Heart left ventricle (tissue), 16 donors: Measurements from ENCODE around the gene C11orf68. TPM values are rescaled to one million over a fixed set of nuclear protein-coding genes. Genes with fewer than 3 reads are reported as not detected.

Experiments used
- ATAC-seq, 4 donors: fragments of 200-7000 bp; cut with Tn5 transposase; one replicate each; pipeline ENCODE4 v1.9.1; 2020 to 2022; ENCODE audit warnings: moderate library complexity in 4 of 4, mild to moderate bottlenecking in 3 of 4, moderate number of reproducible peaks in 1 of 4
- DNase-seq, 5 donors: peaks; one replicate each; pipeline ENCODE4 v3.0.0-alpha.2; 2020
- H3K27ac ChIP-seq, 12 donors: fragments of 200-600 bp; sonication (generic) in 4 of 12; one replicate each; pipeline versions ENCODE4 v1.5.0 to v1.8.0; 2016 to 2022; ENCODE audit warnings: mild to moderate bottlenecking in 2 of 12
- H3K27me3 ChIP-seq, 9 donors: fragments of 200-600 bp; sonication (generic) in 2 of 9; one replicate each; pipeline versions ENCODE4 v1.5.1 to v1.8.0; 2016 to 2022; ENCODE audit warnings: mild to moderate bottlenecking in 3 of 9
- H3K36me3 ChIP-seq, 9 donors: fragments of 200-600 bp; sonication (generic) in 2 of 9; one replicate each; pipeline versions ENCODE4 v1.5.0 to v1.8.0; 2018 to 2022; ENCODE audit warnings: mild to moderate bottlenecking in 2 of 9
- H3K4me1 ChIP-seq, 12 donors: fragments of 200-600 bp; sonication (generic) in 4 of 12; one replicate each; pipeline versions ENCODE4 v1.5.0 to v1.8.0; 2016 to 2022; ENCODE audit warnings: mild to moderate bottlenecking in 3 of 12
- H3K4me3 ChIP-seq, 12 donors: fragments of 200-600 bp; sonication (generic) in 4 of 12; one replicate each; pipeline versions ENCODE4 v1.5.0 to v1.8.0; 2017 to 2022; ENCODE audit warnings: mild to moderate bottlenecking in 9 of 12, moderate library complexity in 4 of 12
- H3K9me3 ChIP-seq, 12 donors: fragments of 200-600 bp; sonication (generic) in 4 of 12; one replicate each; pipeline versions ENCODE4 v1.5.0 to v1.8.0; 2016 to 2022; ENCODE audit warnings: mild to moderate bottlenecking in 1 of 12
- POLR2A ChIP-seq, 2 donors: fragments of 450-650 bp; IDR thresholded peaks; one replicate each; pipeline ENCODE4 v1.6.1; 2017; ENCODE audit warnings: antibody characterized with exemption in 2 of 2, mild to moderate bottlenecking in 2 of 2, moderate library complexity in 2 of 2
- WGBS, 4 donors: extraction: QIAGEN DNeasy Blood & Tissue Kit in 2 of 4; methylation state at CpG; one replicate each; pipeline versions ENCODE4 v1.1.5 to v1.1.7; 2013 to 2018; 5-methylcytosine and 5-hydroxymethylcytosine counted together
- intact Hi-C, 10 donors: fragments of 100-400 bp; cut with DNase I; formaldehyde crosslinking; loops; one replicate each; pipeline versions ENCODE4 v1.11.1 to v1.14.2; 2022
- polyA plus RNA-seq, 2 donors: library from polyadenylated mRNA; stranded (reverse); fragments of 200-250 nt; gene quantifications; one replicate each; pipeline ENCODE4 v1.2.3, GENCODE V29; 2013
- total RNA-seq, 9 donors: library from RNA; depleted of rRNA in 2 of 9; stranded (reverse); fragments of >200 nt in 2 of 9; fragmentation: NEBNext Ultra II Directional in 3 of 9; extraction: Animal tissue kit (Norgen Biotek cat#: 25700) in 3 of 9; gene quantifications; one replicate each; pipeline versions ENCODE4 v1.1.0 to v1.2.4, GENCODE V29; 2016 to 2023
- TF ChIP-seq, protein P1 (sequence below), 12 donors: fragments of 200-600 bp; sonication (generic) in 4 of 12; IDR thresholded peaks; one replicate each; pipeline versions ENCODE4 v1.5.0 to v1.8.0; 2018 to 2022; ENCODE audit warnings: antibody characterized with exemption in 12 of 12, mild to moderate bottlenecking in 5 of 12
- donor health status: ischemic (EF 13 %, LVEDD 7.1; RV severe dilation, severe dysfunction).
- donor health status: healthy with polysubstance abuse.
- donor health status: DM: no; HTN: yes; CAD: no.
- donor health status: DM: no; HTN: no; CAD: no.
- donor health status: ischemic (EF 25% LVEDD 6.9; RV normal size, moderate dysfunction).
- donor health status: ischemic (EF 25% LVEDD 5.7; RV mildly dilated, moderate dysfunction).
- donor health status: healthy.
- donor health status: DM: yes; HTN: yes; CAD: no.
- donor health status: ischemic (EF 35%, LVEDD 5.7; RV mildly dilated, moderate dysfunction).
- donor health status: nonischemic (EF 11% LVEDD 7.7; RV severe dilation, severe dysfunction).
- donor health status: DM: yes; HTN: yes; CAD: no.
- donor health status: PGD.
- donor health status: ischemic (EF 29% LVEDD 5.4; RV normal size, mild dysfunction).
- donor health status: nonischemic (EF 23%, LVEDD 6.1; RV moderate dilation, normal function).

Gene C11orf68
- total and polyA plus RNA-seq, 11 donors = 17.0 to 49.0 (median 39.5) TPM

DNA sequence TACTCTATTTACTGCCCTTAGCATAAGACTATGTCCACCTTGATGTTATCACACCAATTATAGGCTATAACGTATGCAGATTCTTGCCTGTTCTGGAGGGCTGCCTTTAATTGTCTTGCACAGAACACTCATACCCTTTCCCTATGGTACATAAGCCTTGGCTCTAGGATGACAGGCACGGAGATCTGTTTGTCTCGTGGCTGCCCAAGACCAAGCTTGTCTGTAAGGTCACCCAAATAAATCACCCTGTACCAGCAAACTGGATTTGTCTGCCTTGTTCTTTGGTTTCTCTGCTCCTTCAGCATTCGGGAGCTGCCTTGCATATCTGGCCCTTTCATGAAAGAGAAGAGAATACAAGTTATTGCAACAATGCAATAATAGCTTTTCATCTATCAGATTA is 18.9 kb upstream of the C11orf68 start:
- Histone ChIP-seq H3K27me3 (peaks cover 0 to 28% (median 4%) of the 10 kb centered on the region in 9 donors), H3K4me3 (no peak overlapping the region), H3K4me1 (peaks cover 0 to 19% (median 0%) of the 10 kb centered on the region in 12 donors), H3K27ac (no peak overlapping the region), H3K36me3 (no peaks in the 10 kb centered on the region), H3K9me3 (no peaks in the 10 kb centered on the region)
- TF ChIP-seq, protein P1, sequence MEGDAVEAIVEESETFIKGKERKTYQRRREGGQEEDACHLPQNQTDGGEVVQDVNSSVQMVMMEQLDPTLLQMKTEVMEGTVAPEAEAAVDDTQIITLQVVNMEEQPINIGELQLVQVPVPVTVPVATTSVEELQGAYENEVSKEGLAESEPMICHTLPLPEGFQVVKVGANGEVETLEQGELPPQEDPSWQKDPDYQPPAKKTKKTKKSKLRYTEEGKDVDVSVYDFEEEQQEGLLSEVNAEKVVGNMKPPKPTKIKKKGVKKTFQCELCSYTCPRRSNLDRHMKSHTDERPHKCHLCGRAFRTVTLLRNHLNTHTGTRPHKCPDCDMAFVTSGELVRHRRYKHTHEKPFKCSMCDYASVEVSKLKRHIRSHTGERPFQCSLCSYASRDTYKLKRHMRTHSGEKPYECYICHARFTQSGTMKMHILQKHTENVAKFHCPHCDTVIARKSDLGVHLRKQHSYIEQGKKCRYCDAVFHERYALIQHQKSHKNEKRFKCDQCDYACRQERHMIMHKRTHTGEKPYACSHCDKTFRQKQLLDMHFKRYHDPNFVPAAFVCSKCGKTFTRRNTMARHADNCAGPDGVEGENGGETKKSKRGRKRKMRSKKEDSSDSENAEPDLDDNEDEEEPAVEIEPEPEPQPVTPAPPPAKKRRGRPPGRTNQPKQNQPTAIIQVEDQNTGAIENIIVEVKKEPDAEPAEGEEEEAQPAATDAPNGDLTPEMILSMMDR (IDR thresholded peaks at IDR 0.05) = no peak
- no peak for TF ChIP-seq POLR2A (IDR thresholded peaks at IDR 0.05)
- WGBS, 4 donors = 48 to 73% (median 56%) methylated on average over 4 of the region's 4 CpGs
- ATAC-seq (no peak), DNase-seq (no peak)
- intact Hi-C loops = no loop called here

DNA sequence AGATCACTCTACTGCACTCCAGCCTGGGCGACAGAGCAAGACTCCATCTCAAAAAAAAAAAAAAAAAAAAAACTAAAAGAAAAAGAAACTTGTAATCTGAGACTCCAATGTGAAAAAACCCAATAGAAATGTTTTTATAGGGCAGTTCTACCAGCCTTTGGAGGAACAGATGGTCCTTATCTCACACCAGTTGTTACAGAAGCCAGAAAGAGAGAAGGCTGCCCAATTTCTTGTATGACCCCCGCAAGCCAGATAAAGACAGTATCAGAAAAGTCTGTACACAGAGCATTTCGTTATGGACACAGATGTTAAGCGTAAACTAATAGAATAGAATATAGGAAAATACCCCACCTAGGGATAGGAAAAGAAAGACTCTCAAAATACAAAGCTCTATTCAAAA is 15.2 kb upstream of the C11orf68 start:
- peaks cover 0 to 23% (median 0%) of the 10 kb centered on the region in 9 donors for H3K27me3 ChIP-seq
- no peaks in the 10 kb centered on the region for H3K9me3 ChIP-seq
- H3K36me3 ChIP-seq = no peaks in the 10 kb centered on the region
- DNase-seq (no peak), ATAC-seq (no peak)
- TF ChIP-seq POLR2A (IDR thresholded peaks at IDR 0.05) = no peak
- TF ChIP-seq, protein P1 (IDR thresholded peaks at IDR 0.05) = no peak
- intact Hi-C loops = no loop called here
- peaks cover 0 to 1% (median 0%) of the 10 kb centered on the region in 12 donors for H3K4me1 ChIP-seq
- H3K4me3 ChIP-seq = no peak overlapping the region
- no peak overlapping the region for H3K27ac ChIP-seq
- 48 to 59% (median 53%) methylated on average over 4 of the region's 4 CpGs for WGBS, 4 donors

DNA sequence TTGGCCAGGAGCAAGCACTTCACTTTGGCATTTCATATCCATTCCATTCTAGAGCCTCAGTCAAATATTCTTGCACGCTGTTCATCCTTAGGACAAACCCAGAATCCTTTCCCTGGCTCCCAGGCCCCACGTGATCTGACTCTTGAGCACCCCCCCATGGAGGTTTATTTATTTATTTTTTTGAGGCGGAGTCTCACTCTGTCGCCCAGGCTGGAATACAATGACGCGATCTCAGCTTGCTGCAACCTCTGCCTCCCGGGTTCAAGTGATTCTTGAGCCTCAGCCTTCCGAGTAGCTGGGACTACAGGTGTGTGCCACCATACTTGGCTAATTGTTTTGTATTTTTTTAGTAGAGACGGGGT is 13.7 kb upstream of the C11orf68 start:
- Histone ChIP-seq H3K27ac (no peak overlapping the region), H3K36me3 (no peaks in the 10 kb centered on the region), H3K9me3 (no peaks in the 10 kb centered on the region), H3K4me3 (no peak overlapping the region), H3K4me1 (peaks cover 0 to 14% (median 0%) of the 10 kb centered on the region in 12 donors), H3K27me3 (peaks cover 0 to 17% (median 0%) of the 10 kb centered on the region in 9 donors)
- no peak for DNase-seq
- no peak for TF ChIP-seq POLR2A (IDR thresholded peaks at IDR 0.05)
- TF ChIP-seq, protein P1 (IDR thresholded peaks at IDR 0.05) = no peak
- 29 to 40% (median 37%) methylated on average over 9 of the region's 9 CpGs for whole genome bisulfite sequencing, 4 donors
- intact Hi-C loops = no loop called here
- ATAC-seq = no peak

DNA sequence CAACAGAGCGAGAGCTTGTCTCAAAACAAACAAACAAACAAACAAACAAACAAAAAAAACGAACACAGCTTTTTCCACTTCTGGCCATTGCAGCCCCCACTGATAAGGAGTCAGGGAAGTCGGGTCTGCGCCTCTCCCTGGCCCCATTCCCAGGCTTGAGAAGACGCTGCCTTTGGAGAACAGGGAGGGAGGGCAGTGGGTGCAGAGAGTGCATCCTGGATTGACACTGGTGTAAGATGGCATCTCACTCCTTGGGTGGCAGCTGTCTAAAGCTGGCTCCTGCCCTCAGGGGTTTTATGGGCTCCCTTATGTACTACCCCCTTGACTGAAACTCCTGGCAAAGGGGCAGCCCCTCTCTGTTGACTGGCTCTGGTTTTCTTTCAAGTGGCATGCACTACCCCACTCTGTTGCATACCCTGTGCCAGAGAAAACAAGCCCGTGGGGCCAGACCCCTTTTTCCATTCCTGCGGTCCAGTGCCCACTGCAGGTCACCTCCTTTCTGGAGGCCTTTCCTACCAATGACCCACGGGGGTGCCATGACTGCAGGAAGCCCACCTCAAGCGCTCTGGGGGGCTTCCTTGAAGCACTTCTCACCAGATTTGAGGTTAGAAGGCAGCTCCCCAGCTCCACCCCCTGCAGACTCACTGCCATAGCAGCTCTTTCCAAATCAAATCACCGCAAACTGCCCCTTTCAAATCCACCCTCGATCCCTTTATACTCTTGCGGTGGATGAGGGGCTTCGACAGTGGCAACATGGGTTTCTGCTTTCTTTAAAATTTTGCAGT is 13.1 kb upstream of the C11orf68 start:
- no peak overlapping the region for H3K27ac ChIP-seq
- intact Hi-C loops = no loop called here
- WGBS, 4 donors = 51 to 56% (median 54%) methylated on average over 13 of the region's 13 CpGs

More for the DNA sequence above, 13.1 kb upstream of the C11orf68 start:
- TF ChIP-seq POLR2A (IDR thresholded peaks at IDR 0.05) = no peak
- TF ChIP-seq, protein P1 (IDR thresholded peaks at IDR 0.05) = no peak
- H3K4me1 ChIP-seq = peaks cover 0 to 20% (median 0%) of the 10 kb centered on the region in 12 donors
- no peaks in the 10 kb centered on the region for H3K9me3 ChIP-seq
- peaks cover 0 to 11% (median 0%) of the 10 kb centered on the region in 9 donors for H3K27me3 ChIP-seq
- no peak for DNase-seq
- no peak overlapping the region for H3K4me3 ChIP-seq
- ATAC-seq = no peak
- H3K36me3 ChIP-seq = no peaks in the 10 kb centered on the region
